ENCODE data around the gene ANKRD62. TPM values are rescaled to one million over a fixed set of nuclear protein-coding genes. Genes with fewer than 3 reads are reported as not detected.
"Not testable (repeated sequence)": the region's sequence is repeated elsewhere in the genome, so short reads cannot be mapped to it uniquely, and the experiment has no call there.

The ANKRD62 gene
- polyA plus RNA-seq, 6 donors from 2014 or later = not detected

DNA sequence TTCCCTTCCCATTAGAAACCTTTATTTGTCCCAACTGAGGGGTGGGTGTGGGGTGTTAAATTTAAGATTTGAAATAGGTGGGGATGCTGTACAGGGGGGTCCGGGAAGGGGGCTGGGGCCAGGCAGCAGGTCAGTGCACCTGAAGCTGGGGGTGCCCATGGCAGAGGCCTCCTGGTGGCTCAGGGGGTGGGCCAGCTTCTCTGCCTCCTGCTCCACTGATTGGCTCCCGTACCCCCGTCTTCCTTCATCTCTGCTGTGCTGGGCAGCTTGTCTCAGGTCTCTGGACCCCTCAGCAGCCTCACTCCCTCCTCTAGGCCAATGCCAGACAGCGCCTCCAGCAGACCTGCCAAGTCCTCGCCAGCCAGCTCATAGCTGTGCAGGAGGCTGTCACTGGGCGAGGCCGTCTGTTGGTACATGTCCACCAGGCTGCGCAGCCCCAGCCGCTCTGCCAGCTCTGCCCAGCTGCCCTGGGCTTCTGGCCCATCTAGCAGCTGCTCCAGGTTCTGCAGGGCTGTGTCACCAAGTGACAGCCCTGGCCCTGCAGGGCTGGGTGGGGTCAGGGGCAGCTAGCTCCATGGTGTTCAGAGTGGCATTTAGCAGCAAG, 2.0 kb upstream of the ANKRD62 start:
- DNase-seq (no peak), ATAC-seq (ENCODE audit: low read depth in 2 of 2) (no peak)
- H3K4me1 Mint-ChIP-seq = no peaks in the 10 kb centered on the region

DNA sequence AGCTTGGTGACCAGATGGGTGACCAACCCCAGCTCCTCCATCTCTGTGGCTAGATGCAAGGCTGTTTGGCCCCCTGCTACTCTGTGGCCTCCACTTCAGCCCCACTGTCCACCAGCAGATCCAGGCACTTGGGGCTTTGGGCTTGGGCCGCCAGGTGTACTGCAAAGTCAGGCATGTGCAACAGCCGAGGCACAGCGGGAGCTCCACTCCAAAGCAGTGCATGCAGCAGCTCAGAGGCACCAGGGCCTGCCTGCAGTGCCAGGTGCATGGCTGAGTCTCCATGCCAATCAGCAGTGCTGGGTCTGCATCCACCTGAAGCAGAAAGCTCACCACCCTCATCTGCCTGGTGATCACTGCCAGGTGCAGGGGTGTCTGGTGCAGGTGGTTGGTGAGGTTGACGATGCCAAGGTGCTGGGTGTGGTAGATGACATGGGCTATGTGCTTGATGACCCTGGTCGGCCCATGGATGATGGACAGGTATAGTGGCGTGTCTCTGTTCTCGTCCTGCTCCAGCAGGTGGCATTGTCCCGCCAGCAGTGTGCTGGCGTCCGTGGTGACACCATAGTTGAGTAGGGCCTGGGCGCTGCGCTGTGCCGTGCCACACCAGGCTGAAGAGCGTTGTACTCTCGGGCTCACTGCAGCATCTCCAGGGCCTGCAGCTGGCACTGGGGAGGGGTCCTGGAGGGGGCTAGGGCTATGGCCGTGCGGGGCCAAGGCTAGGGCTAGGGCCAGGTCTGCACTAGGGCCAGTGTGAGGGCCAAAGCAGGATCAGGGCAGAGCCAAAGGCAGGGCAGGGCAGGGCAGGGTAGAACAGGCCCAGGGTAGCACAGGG, 1.0 kb upstream of the ANKRD62 start:
- ATAC-seq (ENCODE audit: low read depth in 2 of 2) (no peak), DNase-seq (no peak)
- Mint-ChIP-seq H3K4me3 (peak overlapping the region in 1 of 8 donors; percentile 15), H3K36me3 (no peaks in the 10 kb centered on the region), H3K27ac (no peak overlapping the region), H3K4me1 (no peaks in the 10 kb centered on the region), H3K9me3 (peaks cover 0 to 6% (median 3%) of the 10 kb centered on the region in 7 donors), H3K27me3 (peaks cover 3 to 19% (median 18%) of the 10 kb centered on the region in 3 donors)

More for the DNA sequence above, 2.0 kb upstream of the ANKRD62 start:
- Mint-ChIP-seq H3K27me3 (peaks cover 3 to 25% (median 18%) of the 10 kb centered on the region in 3 donors), H3K27ac (no peak overlapping the region), H3K36me3 (no peaks in the 10 kb centered on the region), H3K9me3 (peaks cover 0 to 6% (median 3%) of the 10 kb centered on the region in 7 donors), H3K4me3 (no peak overlapping the region)

DNA sequence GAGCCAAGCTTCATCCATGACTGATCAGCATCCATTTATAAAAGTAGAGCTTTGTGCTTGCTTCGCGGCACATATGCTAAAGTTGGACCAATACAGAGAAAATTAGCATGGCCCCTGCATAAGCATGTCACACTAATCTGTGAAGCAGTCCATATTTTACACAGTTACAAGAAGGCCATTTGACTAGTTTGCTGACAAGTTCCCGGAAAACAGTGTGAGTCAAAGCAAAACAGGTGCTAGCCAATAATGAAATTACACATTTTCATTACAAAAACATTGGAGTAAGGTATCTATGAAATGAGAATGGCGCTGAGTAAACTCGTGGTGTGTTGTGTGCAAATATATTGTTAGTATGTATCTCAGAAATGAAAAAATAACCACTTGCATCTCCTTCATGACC, 4.7 kb downstream of the ANKRD62 start:
- H3K4me1 Mint-ChIP-seq = no peaks in the 10 kb centered on the region
- H3K36me3 Mint-ChIP-seq = no peaks in the 10 kb centered on the region
- H3K9me3 Mint-ChIP-seq = peaks cover 0 to 4% (median 2%) of the 10 kb centered on the region in 7 donors
- DNase-seq = no peak
- no peak overlapping the region for H3K4me3 Mint-ChIP-seq
- peaks cover 17 to 32% (median 32%) of the 10 kb centered on the region in 3 donors for H3K27me3 Mint-ChIP-seq
- no peak for ATAC-seq (ENCODE audit: low read depth in 2 of 2)
- no peak overlapping the region for H3K27ac Mint-ChIP-seq

DNA sequence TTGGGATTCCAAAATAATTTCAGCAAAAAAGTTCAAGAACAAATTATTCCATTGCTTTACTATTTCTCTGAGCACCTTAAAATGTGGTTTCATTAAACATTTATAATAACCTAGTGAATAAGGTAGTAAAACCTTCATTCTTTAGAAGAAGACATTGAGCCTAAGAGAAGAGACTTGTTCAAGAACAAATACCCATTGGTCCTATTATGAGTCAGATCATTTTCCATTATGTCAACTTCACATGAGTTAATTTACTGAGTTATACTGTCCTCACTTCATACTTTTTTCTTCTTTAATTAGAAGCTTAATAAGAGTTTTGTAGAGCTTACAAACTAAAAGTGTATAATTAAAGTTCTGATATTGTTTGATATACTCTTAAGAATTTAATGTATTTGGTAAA, 5.5 kb downstream of the ANKRD62 start:
- Mint-ChIP-seq H3K27ac (no peak overlapping the region), H3K4me1 (no peaks in the 10 kb centered on the region), H3K4me3 (no peak overlapping the region), H3K36me3 (no peaks in the 10 kb centered on the region), H3K9me3 (peaks cover 0 to under 1% (median 0%) of the 10 kb centered on the region in 7 donors), H3K27me3 (peaks cover 17 to 28% (median 26%) of the 10 kb centered on the region in 3 donors)
- DNase-seq = no peak
- ATAC-seq (ENCODE audit: low read depth in 2 of 2) = no peak

DNA sequence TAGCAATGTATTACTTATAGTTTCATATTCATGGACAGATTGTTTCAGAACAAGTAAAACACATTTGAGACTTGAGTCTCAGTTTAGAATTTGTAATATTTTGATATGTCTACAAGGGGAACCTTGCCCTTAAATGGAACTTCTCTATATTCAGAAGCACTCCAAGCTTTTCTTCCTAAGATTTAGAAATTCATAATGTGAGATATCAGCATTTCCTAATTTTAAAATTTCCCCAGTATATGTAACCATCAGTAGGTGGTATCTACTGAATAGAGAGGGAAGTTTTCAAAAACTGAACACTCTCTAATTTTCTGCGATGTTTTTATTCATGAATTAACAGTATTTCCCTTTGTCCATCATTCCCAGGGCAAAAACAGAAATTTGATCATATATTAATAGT, 7.6 kb downstream of the ANKRD62 start:
- H3K36me3 Mint-ChIP-seq = no peaks in the 10 kb centered on the region
- no peak for DNase-seq
- H3K27me3 Mint-ChIP-seq = peaks cover 25 to 38% (median 31%) of the 10 kb centered on the region in 3 donors
- H3K27ac Mint-ChIP-seq = no peak overlapping the region
- H3K4me3 Mint-ChIP-seq = no peak overlapping the region
- no peaks in the 10 kb centered on the region for H3K9me3 Mint-ChIP-seq
- no peaks in the 10 kb centered on the region for H3K4me1 Mint-ChIP-seq
- no peak for ATAC-seq (ENCODE audit: low read depth in 2 of 2)

DNA sequence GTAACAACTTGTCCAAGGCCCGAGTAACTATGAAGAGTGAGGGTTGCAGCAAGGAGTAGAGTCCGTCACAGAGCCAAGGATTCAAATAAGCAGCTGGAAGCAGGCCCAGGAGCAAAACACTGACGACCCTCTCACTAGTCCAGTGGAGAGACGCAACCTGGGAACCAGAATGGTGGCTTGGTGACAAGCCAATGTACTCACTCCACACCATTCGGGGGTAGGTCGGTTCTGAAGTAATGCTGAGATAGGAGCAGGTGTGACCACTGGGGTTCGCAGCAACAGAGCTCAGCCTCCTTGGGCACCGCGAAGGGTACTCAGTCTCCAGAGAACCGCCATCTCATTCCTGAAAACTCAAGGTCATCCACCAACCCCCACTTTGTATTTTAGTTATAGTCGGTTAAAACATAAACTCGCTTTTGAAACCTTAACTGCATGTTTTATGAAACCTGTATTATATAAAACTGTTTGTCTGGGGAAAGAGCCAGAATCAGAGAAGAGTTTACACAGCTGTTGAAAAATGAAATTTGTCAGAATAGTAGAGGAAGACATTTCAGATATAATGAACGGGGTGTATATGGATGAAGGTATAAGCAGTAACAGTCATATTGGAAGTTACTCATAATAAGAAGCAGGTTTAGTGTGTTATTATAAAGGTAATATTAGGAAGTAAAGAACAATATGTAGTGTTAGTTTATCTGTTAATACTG, 8.6 kb downstream of the ANKRD62 start:
- Mint-ChIP-seq H3K27me3 (peaks cover 31 to 38% (median 36%) of the 10 kb centered on the region in 3 donors), H3K36me3 (no peaks in the 10 kb centered on the region), H3K27ac (no peak overlapping the region), H3K9me3 (no peaks in the 10 kb centered on the region), H3K4me1 (no peaks in the 10 kb centered on the region), H3K4me3 (no peak overlapping the region)
- DNase-seq (no peak), ATAC-seq (ENCODE audit: low read depth in 2 of 2) (no peak)

DNA sequence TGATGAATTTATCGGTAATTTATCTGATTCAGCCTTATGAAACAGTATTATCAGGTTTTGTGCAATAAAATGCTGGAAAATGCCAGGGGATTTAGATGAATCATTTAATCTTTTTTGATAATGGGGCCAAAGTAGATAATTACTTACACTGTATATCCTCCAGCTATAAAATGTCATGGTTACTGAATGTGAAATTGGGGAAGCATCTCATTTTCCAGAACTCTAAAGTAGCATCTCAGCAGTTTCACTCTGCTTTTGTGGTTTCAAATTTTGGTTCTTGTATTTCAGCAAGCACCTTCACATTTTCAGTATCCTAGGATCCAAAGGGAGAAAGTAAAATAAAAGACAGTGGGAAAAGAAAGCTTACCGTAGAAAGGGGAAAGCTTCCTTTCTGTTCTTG, 12.8 kb downstream of the ANKRD62 start:
- H3K9me3 Mint-ChIP-seq = peaks cover 0 to 9% (median 4%) of the 10 kb centered on the region in 7 donors
- H3K27ac Mint-ChIP-seq = no peak overlapping the region
- H3K4me3 Mint-ChIP-seq = no peak overlapping the region
- DNase-seq (no peak), ATAC-seq (ENCODE audit: low read depth in 2 of 2) (no peak)
- peaks cover 32 to 40% (median 35%) of the 10 kb centered on the region in 3 donors for H3K27me3 Mint-ChIP-seq
- H3K4me1 Mint-ChIP-seq = no peaks in the 10 kb centered on the region
- H3K36me3 Mint-ChIP-seq = no peaks in the 10 kb centered on the region

DNA sequence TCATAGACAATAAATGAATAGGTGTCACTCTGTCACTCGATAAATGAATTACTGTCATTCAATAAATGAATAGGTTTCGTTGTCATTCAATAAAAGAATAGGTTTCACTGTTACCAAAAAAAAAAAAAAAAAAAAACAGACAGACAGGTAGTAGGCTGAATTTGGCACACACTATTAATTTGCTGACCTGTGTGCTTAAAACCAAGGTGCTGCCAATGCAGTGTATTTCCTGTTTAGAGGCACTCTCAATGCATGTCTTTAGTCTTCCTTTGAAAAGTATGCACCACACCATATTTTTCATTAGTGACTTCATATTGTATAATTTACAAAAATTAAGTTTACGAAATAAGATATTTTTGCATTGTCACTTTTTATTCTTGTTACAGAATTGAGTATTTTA, 16.2 kb downstream of the ANKRD62 start:
- Mint-ChIP-seq H3K27ac (no peak overlapping the region), H3K4me3 (no peak overlapping the region), H3K36me3 (no peaks in the 10 kb centered on the region)

DNA sequence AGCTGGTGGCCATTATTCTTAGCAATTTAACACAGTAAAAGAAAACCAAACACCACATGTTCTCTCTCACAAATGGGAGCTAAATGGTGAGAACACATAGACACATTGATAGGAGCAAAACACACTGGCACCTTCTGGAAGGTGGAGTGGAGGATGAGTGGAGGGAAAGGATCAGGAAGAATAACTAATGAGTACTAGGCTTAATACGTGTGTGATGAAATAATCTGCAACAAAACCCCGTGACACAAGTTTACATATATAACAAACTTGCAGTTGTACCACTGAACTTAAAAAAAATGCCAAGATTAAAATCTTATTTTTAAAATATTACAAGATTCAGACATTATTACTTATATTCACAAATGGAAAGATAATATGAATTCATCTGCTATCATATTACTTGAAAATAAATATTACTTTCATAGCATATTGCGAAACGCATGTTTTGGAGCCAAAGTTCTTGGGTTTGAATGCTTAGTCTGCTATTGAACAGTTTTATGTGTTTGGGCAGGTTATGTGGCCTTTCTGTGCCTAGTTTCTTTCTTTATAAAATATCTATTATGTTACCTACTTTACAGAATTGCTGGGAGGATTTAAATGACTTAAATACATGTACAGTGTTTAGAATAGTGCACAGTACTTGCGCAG, 20.5 kb downstream of the ANKRD62 start:
- Mint-ChIP-seq H3K9me3 (peaks cover 0 to 13% (median 3%) of the 10 kb centered on the region in 7 donors), H3K27me3 (peaks cover 16 to 27% (median 27%) of the 10 kb centered on the region in 3 donors), H3K4me1 (no peaks in the 10 kb centered on the region), H3K36me3 (no peaks in the 10 kb centered on the region), H3K27ac (no peak overlapping the region), H3K4me3 (no peak overlapping the region)
- ATAC-seq (ENCODE audit: low read depth in 2 of 2) = no peak
- DNase-seq = no peak

More for the DNA sequence above, 16.2 kb downstream of the ANKRD62 start:
- ATAC-seq (ENCODE audit: low read depth in 2 of 2) (no peak), DNase-seq (no peak)
- Mint-ChIP-seq H3K27me3 (peaks cover 20 to 35% (median 27%) of the 10 kb centered on the region in 3 donors), H3K4me1 (no peaks in the 10 kb centered on the region), H3K9me3 (peaks cover 0 to 17% (median 4%) of the 10 kb centered on the region in 7 donors)

DNA sequence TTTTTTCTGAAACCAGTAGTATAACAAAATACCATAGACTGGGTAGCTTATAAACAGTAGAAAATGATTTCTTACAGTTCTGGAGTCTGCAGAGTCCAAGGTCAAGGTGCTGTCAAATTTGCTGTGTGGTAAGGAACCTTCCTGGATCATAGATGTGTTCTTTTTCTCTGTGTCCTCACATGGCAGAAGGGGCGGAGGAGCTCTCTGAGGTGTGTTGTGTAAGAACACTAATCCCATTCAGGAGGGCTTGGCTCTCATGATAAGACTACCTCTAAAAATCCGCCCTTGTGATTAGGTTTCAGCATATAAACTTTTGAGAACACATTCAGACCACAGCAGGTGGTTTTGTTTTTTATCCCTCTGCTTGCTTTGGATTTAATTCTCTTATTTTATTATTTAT, 25.7 kb downstream of the ANKRD62 start:
- no peak overlapping the region for H3K4me3 Mint-ChIP-seq
- no peaks in the 10 kb centered on the region for H3K9me3 Mint-ChIP-seq
- no peak for DNase-seq
- ATAC-seq (ENCODE audit: low read depth in 2 of 2) = no peak
- H3K27me3 Mint-ChIP-seq = peaks cover 6 to 29% (median 25%) of the 10 kb centered on the region in 3 donors
- no peaks in the 10 kb centered on the region for H3K4me1 Mint-ChIP-seq
- H3K36me3 Mint-ChIP-seq = no peaks in the 10 kb centered on the region
- no peak overlapping the region for H3K27ac Mint-ChIP-seq

DNA sequence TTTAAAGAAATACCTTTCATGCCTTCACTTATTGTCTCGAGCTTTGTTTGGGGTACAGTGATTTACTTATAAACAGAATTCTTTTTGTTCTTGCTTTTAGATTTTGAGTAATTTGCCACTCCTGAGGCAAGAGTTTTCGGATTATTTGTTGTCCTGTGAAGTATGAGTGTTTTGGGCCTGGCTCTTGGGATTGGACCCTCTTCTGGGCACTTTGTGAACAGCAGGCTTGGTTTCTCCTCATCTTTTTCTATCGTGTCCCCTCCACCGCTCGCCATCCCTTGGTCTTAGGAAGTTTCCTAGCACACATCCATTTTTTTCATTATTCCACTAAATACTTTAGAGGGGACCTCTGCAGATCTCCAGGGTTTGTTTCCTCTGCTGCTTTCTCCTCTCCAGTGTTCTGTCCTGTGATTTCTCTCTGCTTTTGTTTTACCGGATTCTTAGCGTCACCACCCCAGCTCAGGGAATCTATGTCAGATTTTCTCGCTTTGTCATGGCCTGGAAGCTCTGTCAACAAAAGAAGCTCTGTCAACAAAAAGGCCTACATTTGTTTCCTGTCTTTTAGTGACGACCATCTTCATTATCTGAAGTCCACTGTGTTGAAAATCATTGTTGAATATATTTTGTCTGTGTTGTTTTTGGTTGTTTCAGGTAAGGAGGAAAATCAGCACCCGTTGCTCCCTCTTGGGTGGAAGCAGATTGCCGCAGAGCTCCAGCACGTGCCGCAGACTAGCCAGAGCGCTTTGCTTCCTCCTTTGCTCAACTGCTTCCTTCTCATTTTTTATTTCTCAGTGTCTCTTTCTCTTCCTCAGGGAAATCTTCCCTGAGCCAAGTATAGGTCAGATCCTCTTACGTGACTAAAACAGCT, 27.8 kb downstream of the ANKRD62 start:
- DNase-seq = no peak
- Mint-ChIP-seq H3K36me3 (no peaks in the 10 kb centered on the region), H3K4me3 (no peak overlapping the region), H3K27me3 (peaks cover 13 to 41% (median 37%) of the 10 kb centered on the region in 3 donors), H3K4me1 (no peaks in the 10 kb centered on the region), H3K27ac (peak overlapping the region in 1 of 6 donors; percentile 16), H3K9me3 (no peaks in the 10 kb centered on the region)
- no peak for ATAC-seq (ENCODE audit: low read depth in 2 of 2)

DNA sequence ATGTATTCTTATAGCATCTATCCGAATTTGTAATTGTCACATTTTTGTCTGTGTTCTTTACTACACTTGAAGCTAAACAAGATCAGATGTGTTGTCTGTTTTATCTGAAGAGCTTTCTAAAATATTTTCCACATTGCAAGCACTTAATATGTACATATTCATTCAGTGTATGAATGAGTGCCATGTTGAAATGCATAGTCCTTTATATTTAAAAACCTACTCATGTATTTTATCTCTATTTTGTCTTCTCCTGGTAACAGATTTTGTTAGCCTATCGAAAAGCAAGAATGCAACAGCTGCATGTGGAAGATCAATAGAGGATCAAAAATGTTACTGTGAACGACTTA, 28.4 kb downstream of the ANKRD62 start:
- H3K4me3 Mint-ChIP-seq; ATAC-seq (ENCODE audit: low read depth in 2 of 2); H3K36me3 Mint-ChIP-seq; H3K27ac Mint-ChIP-seq; H3K4me1 Mint-ChIP-seq; DNase-seq; H3K9me3 Mint-ChIP-seq: not testable (repeated sequence)
- H3K27me3 Mint-ChIP-seq = peaks cover 16 to 45% (median 41%) of the 10 kb centered on the region in 3 donors

All from naive B cell (primary cell).